K562 (cell line): ENCODE measurements around the gene DYSF. TPM values are rescaled to one million over a fixed set of nuclear protein-coding genes. Genes with fewer than 3 reads are reported as not detected.

Experiments used
- ATAC-seq: fragments of 200-7000 bp; cut with Tn5 transposase; 3 replicates; pipeline ENCODE4 v1.9.1; 2020; ENCODE audit warnings: moderate library complexity
- BruUV-seq: library from RNA; stranded (reverse); fragments of 400-500 nt; replicated peaks from 2 replicates; lab custom pipeline; 2021; lab: Mats Ljungman, UMichigan
- CTCF ChIA-PET: fragments of 300-600 bp; formaldehyde crosslinking; extraction: SDS; loops from one replicate; lab custom pipeline; 2021; ENCODE audit warnings: low intra/inter-chr PET ratio; lab: Yijun Ruan, JAX
- POLR2A ChIA-PET: fragments of 300-600, 350-650 bp; sonication (Branson Sonifier 250); formaldehyde crosslinking; extraction: SDS; loops from one replicate; lab custom pipeline; 2021; ENCODE audit warnings: antibody characterized with exemption, inconsistent platforms; lab: Yijun Ruan, JAX
- DNase-seq, 4 experiments: peaks; one replicate each; pipeline versions ENCODE4 v3.0.0 to v3.0.0-alpha.2; 2011 to 2018; ENCODE audit warnings: low spot score in 3 of 4, mixed read lengths in 3 of 4; ENCODE audit errors: extremely low read depth in 1 of 4
- FAIRE-seq: peaks from 2 replicates; lab custom pipeline; 2011; peaks lifted over from hg19 to GRCh38; lab: Jason Lieb, UNC
- H2AFZ ChIP-seq: 2 replicates; pipeline ENCODE4 v1.6.0; 2011; ENCODE audit warnings: low read depth, low read length, control low read depth, inconsistent platforms
- H3K27ac ChIP-seq: fragments of 200-600 bp; 3 replicates; pipeline ENCODE4 v1.8.0; 2011; ENCODE audit warnings: low read depth, mild to moderate bottlenecking, control low read depth, inconsistent platforms, low read length, moderate library complexity, mixed read lengths; ENCODE audit errors: extremely low read depth
- H3K27me3 ChIP-seq, 2 experiments: fragments of 300-600 bp in 1 of 2; 2 replicates in 1 of 2; 3 replicates in 1 of 2; pipeline versions ENCODE4 v1.6.0 to v1.8.0; 2011; ENCODE audit warnings: inconsistent platforms in 2 of 2, low read length in 2 of 2, mild to moderate bottlenecking in 1 of 2, mixed read lengths in 1 of 2, moderate library complexity in 1 of 2; ENCODE audit not compliant: control insufficient read depth in 2 of 2, insufficient read depth in 2 of 2
- H3K36me3 ChIP-seq: fragments of 300-600 bp; 3 replicates; pipeline ENCODE4 v1.8.0; 2011; ENCODE audit warnings: mild to moderate bottlenecking, low read length, inconsistent platforms; ENCODE audit not compliant: control insufficient read depth, insufficient read depth
- H3K4me1 ChIP-seq, 2 experiments: fragments of 200-600 bp in 1 of 2; replicated peaks in 1 of 2; 2 replicates in 1 of 2; 3 replicates in 1 of 2; pipeline versions ENCODE4 v1.5.1 to v1.8.0; 2011; ENCODE audit warnings: inconsistent platforms in 2 of 2, low read length in 2 of 2, mild to moderate bottlenecking in 1 of 2, mixed read lengths in 1 of 2, moderate library complexity in 1 of 2; ENCODE audit not compliant: control insufficient read depth in 2 of 2, insufficient read depth in 2 of 2
- H3K4me2 ChIP-seq: 2 replicates; pipeline ENCODE4 v1.6.1; 2011; ENCODE audit warnings: low read length, control low read depth, inconsistent platforms, mixed read lengths; ENCODE audit not compliant: insufficient read depth
- H3K4me3 ChIP-seq: fragments of 200-600 bp; sonication (generic), shearing (Covaris generic); 2 replicates; pipeline ENCODE4 v1.5.1; 2016; ENCODE audit warnings: control low read depth, inconsistent platforms
- H3K79me2 ChIP-seq: fragments of 200-600 bp; 3 replicates; pipeline ENCODE4 v1.8.0; 2011; ENCODE audit warnings: low read length, inconsistent platforms; ENCODE audit not compliant: control insufficient read depth, insufficient read depth
- H3K9ac ChIP-seq, 2 experiments: 2 replicates each; pipeline versions ENCODE4 v1.6.0 to v1.6.1; 2011; ENCODE audit warnings: low read depth in 2 of 2, low read length in 2 of 2, control low read depth in 1 of 2, inconsistent platforms in 1 of 2, mild to moderate bottlenecking in 1 of 2, mixed read lengths in 1 of 2; ENCODE audit not compliant: insufficient read depth in 1 of 2
- H3K9me1 ChIP-seq: one replicate; pipeline ENCODE4 v1.6.0; 2011; ENCODE audit warnings: inconsistent platforms, mild to moderate bottlenecking, low read length, moderate library complexity; ENCODE audit not compliant: control insufficient read depth, insufficient read depth
- H3K9me3 ChIP-seq: replicated peaks from 2 replicates; pipeline ENCODE4 v1.5.1; 2011; ENCODE audit warnings: low read depth, low read length, inconsistent platforms; ENCODE audit not compliant: control insufficient read depth, insufficient read depth
- H4K20me1 ChIP-seq: replicated peaks from 2 replicates; pipeline ENCODE4 v1.6.1; 2011; ENCODE audit warnings: low read length, inconsistent platforms, mixed read lengths; ENCODE audit not compliant: control insufficient read depth, insufficient read depth
- FOXA3 ChIP-seq, 2 experiments: fragments of 450-650 bp in 1 of 2; sonication (generic) in 1 of 2; formaldehyde crosslinking; IDR thresholded peaks in 1 of 2; conservative IDR thresholded peaks in 1 of 2; 2 replicates each; pipeline versions ENCODE4 v1.4.0 to v1.8.0; 2020 to 2022; ENCODE audit warnings: mild to moderate bottlenecking in 2 of 2, missing genetic modification reagents in 1 of 2
- FOXM1 ChIP-seq, 2 experiments: fragments of 450-650 bp in 1 of 2; sonication (generic) in 1 of 2; formaldehyde crosslinking in 1 of 2; IDR thresholded peaks; 2 replicates each; pipeline versions ENCODE4 v1.6.1 to v1.9.0; 2017 to 2022; ENCODE audit warnings: low read depth in 2 of 2, mild to moderate bottlenecking in 2 of 2, missing genetic modification reagents in 1 of 2, moderate library complexity in 1 of 2
- HNRNPUL1 ChIP-seq: fragments of 200-400 bp; formaldehyde crosslinking; IDR thresholded peaks from 2 replicates; pipeline ENCODE4 v1.6.1; 2017; ENCODE audit warnings: low read length
- JUN ChIP-seq, 2 experiments: sonication (generic) in 1 of 2; formaldehyde crosslinking in 1 of 2; IDR thresholded peaks; 2 replicates each; pipeline versions ENCODE4 v1.6.1 to v1.8.0; 2012 to 2022; ENCODE audit warnings: borderline replicate concordance in 2 of 2, mild to moderate bottlenecking in 2 of 2, improper control_type of control experiment in 1 of 2, low read depth in 1 of 2, low read length in 1 of 2, missing genetic modification reagents in 1 of 2
- KAT2B ChIP-seq: IDR thresholded peaks from one replicate; pipeline ENCODE4 v1.6.1; 2012; ENCODE audit warnings: low read depth, mild to moderate bottlenecking, control low read depth, inconsistent platforms, low read length, moderate library complexity
- KHSRP ChIP-seq: fragments of 450-650 bp; IDR thresholded peaks from 2 replicates; pipeline ENCODE4 v1.6.1; 2017
- MEF2D ChIP-seq: conservative IDR thresholded peaks from 2 replicates; pipeline ENCODE4 v1.6.1; 2016; ENCODE audit warnings: low read depth, missing genetic modification characterization, missing compliant biosample characterization
- RBFOX2 ChIP-seq: fragments of 200-400 bp; formaldehyde crosslinking; IDR thresholded peaks from 2 replicates; pipeline ENCODE4 v1.6.1; 2017; ENCODE audit warnings: low read depth, mild to moderate bottlenecking, low read length, moderate library complexity
- SIX5 ChIP-seq, 2 experiments: IDR thresholded peaks; 2 replicates each; pipeline ENCODE4 v1.6.1; 2011; ENCODE audit warnings: low read length in 2 of 2, borderline replicate concordance in 1 of 2, low read depth in 1 of 2, mild to moderate bottlenecking in 1 of 2, moderate library complexity in 1 of 2; ENCODE audit not compliant: insufficient read depth in 1 of 2
- TBL1XR1 ChIP-seq, 2 experiments: IDR thresholded peaks; 2 replicates each; pipeline ENCODE4 v1.6.1; 2012; ENCODE audit warnings: improper control_type of control experiment in 2 of 2, low read length in 2 of 2, mild to moderate bottlenecking in 1 of 2
- ZNF165 ChIP-seq: fragments of 250-450 bp; sonication (Bioruptor Pico); IDR thresholded peaks from 2 replicates; pipeline ENCODE4 v1.4.0; 2020; ENCODE audit warnings: borderline replicate concordance
- ZNF184 ChIP-seq: sonication (generic); formaldehyde crosslinking; IDR thresholded peaks from 2 replicates; pipeline ENCODE4 v1.5.0; 2020; ENCODE audit warnings: missing genetic modification reagents
- ZNF324 ChIP-seq: fragments of 250-450 bp; sonication (Bioruptor Pico); IDR thresholded peaks from 2 replicates; pipeline ENCODE4 v1.4.0; 2020; ENCODE audit warnings: mild to moderate bottlenecking
- WGBS: fragments of 100-300 bp; shearing (Covaris generic); methylation state at CpG from one replicate; pipeline ENCODE4 v1.1.6; 2016; ENCODE audit warnings: low coverage, mixed read lengths; ENCODE audit not compliant: insufficient coverage; ENCODE audit errors: missing lambda C conversion rate; 5-methylcytosine and 5-hydroxymethylcytosine counted together
- in situ Hi-C: fragments of 300-500 bp; cut with MboI; formaldehyde crosslinking; loops from 4 replicates; pipeline ENCODE4 v1.15.0; 2018; ENCODE audit warnings: inconsistent platforms, mixed read lengths
- intact Hi-C: fragments of 100-400 bp; cut with micrococcal nuclease; formaldehyde crosslinking; loops from 2 replicates; pipeline ENCODE4 v1.14.2; 2022
- polyA plus RNA-seq, 8 experiments: library from polyadenylated mRNA; depleted of rRNA in 4 of 8; stranded (reverse) in 5 of 8; unstranded in 3 of 8; fragments of >200 nt; fragmentation: Nextera tagmentation in 2 of 8; fragmentation: Illumina TruSeq in 1 of 8; extraction: Ambion mirVana in 2 of 8; extraction: Trizol in 1 of 8; gene quantifications; 2 replicates each; pipeline versions ENCODE4 v1.2.1 to v1.2.3, GENCODE V29; 2011 to 2014; ENCODE audit warnings: inconsistent platforms in 1 of 8, missing spikeins in 1 of 8
- total RNA-seq, 7 experiments: library from RNA; depleted of rRNA in 6 of 7; stranded (reverse); fragments of >200 nt in 6 of 7; fragmentation: Illumina TruSeq in 2 of 7; extraction: Trizol in 2 of 7; gene quantifications; 2 replicates each; pipeline versions ENCODE4 v1.2.1 to v1.2.3, GENCODE V29; 2011 to 2021; ENCODE audit warnings: low replicate concordance in 1 of 7
- TF ChIP-seq, protein P1 (sequence below): sonication (generic); formaldehyde crosslinking; IDR thresholded peaks from 2 replicates; pipeline ENCODE4 v1.8.1; 2023; ENCODE audit warnings: mild to moderate bottlenecking, missing genetic modification reagents

The DYSF gene
- total and polyA plus RNA-seq, 9 of the 15 experiments (the other 6 are each of a cell fraction or from before 2014, with no cell fraction given), result 0.01 to 0.80 (median 0.29) TPM

DNA sequence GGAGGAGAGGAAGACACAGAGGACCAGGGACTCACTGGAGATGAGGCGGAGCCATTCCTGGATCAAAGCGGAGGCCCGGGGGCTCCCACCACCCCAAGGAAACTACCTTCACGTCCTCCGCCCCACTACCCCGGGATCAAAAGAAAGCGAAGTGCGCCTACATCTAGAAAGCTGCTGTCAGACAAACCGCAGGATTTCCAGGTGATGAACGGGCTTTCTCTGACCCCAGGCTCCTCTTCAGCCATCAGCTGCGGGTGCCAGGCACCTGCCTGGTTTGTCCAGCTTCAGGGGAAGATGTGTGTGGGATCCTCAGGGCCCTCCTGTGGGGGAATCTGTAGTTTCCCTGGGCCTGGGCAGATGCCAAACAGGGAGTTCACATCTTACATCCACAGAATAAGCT is 60.4 kb downstream of the DYSF start (continued):
- TF ChIP-seq ZNF324 (CRISPR knock-in tag) (no peak), JUN (IDR thresholded peaks at IDR 0.05; ENCODE audit: borderline replicate concordance, low read depth, low read length) (no peak), JUN (CRISPR knock-in tag; IDR thresholded peaks at IDR 0.05; ENCODE audit: borderline replicate concordance) (no peak)
- TF ChIP-seq, protein P1, sequence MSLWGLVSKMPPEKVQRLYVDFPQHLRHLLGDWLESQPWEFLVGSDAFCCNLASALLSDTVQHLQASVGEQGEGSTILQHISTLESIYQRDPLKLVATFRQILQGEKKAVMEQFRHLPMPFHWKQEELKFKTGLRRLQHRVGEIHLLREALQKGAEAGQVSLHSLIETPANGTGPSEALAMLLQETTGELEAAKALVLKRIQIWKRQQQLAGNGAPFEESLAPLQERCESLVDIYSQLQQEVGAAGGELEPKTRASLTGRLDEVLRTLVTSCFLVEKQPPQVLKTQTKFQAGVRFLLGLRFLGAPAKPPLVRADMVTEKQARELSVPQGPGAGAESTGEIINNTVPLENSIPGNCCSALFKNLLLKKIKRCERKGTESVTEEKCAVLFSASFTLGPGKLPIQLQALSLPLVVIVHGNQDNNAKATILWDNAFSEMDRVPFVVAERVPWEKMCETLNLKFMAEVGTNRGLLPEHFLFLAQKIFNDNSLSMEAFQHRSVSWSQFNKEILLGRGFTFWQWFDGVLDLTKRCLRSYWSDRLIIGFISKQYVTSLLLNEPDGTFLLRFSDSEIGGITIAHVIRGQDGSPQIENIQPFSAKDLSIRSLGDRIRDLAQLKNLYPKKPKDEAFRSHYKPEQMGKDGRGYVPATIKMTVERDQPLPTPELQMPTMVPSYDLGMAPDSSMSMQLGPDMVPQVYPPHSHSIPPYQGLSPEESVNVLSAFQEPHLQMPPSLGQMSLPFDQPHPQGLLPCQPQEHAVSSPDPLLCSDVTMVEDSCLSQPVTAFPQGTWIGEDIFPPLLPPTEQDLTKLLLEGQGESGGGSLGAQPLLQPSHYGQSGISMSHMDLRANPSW (CRISPR knock-in tag), result no peak

DNA sequence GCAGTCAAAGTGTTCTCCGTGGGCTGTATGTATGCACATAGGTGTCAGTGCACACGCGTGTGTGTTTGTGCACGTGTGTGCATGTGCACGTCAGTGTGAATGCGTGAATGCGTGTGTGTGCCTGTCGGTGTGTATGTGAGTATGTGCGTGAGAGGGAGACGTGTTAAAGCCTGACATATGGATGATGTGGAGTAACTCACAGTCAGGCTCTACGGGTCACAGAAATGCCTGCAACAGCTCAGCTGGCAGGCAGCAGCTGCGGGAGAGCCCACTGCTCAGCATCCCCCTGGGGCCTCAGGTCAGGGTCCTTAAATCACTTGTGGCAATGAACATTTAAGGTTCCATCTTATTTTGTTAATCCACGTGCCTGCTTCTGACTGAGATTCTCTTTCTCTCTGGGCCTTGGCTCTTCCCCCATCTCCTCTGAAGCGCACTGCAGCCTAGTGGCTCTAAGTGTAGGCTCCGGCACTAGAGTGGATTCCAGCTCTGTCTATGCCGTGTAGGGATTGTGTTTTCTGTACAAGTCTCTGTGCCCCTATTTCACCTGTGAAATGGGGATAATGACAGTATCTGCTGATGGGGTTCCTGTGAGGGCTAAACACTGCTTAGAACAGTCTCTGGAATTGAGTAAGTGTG is 63.0 kb downstream of the DYSF start:
- intact Hi-C loops (no loop called here), in situ Hi-C loops (no loop called here)
- CTCF ChIA-PET, result no interaction called here
- Histone ChIP-seq H3K4me3 (no peak overlapping the region), H3K4me2 (no peak overlapping the region), H2AFZ (no peak overlapping the region), H3K36me3 (no peaks in the 10 kb centered on the region), H3K4me1 (no peaks in the 10 kb centered on the region), H3K9me1 (no peaks in the 10 kb centered on the region), H3K9ac (no peak overlapping the region), H3K79me2 (no peaks in the 10 kb centered on the region), H3K27me3 (peaks cover 0 to 61% of the 10 kb centered on the region in 2 experiments; a peak in 4 of 5 replicates), H3K9me3 (no peaks in the 10 kb centered on the region), H4K20me1 (no peaks in the 10 kb centered on the region; the same call in 1 of the 2 replicates), H3K27ac (no peak overlapping the region)
- no TSS peak for BruUV-seq
- WGBS, result 21% methylated on average over 15 of the region's 16 CpGs
- TF ChIP-seq RBFOX2 (no peak), SIX5 (IDR thresholded peaks at IDR 0.05; ENCODE audit: borderline replicate concordance in 1 of 2, insufficient read depth in 1 of 2, low read depth in 1 of 2, low read length in 2 of 2) (no peak), ZNF184 (CRISPR knock-in tag) (no peak), TBL1XR1 (IDR thresholded peaks at IDR 0.05; ENCODE audit: low read length in 2 of 2) (no peak), MEF2D (tag) (no peak), KHSRP (no peak), FOXA3 (CRISPR knock-in tag; conservative IDR thresholded peaks at IDR 0.05 in 1 of 2, IDR thresholded peaks at IDR 0.05 in 1 of 2) (no peak), HNRNPUL1 (no peak), KAT2B (no peak), FOXM1 (IDR thresholded peaks at IDR 0.05; ENCODE audit: low read depth) (no peak), FOXM1 (CRISPR knock-in tag; IDR thresholded peaks at IDR 0.05; ENCODE audit: low read depth) (no peak), ZNF165 (CRISPR knock-in tag) (no peak)
- FAIRE-seq (no peak), DNase-seq (no peak), ATAC-seq (peak; percentile 50; the same call in 1 of the 3 replicates)
- POLR2A ChIA-PET, result interaction anchor here (0.7 kb wide), 1 partner anchor 43 kb away, joined by 4 read pairs; no protein-coding TSS in a partner anchor
